HPDE6-E6E7 (cell line): Measurements from ENCODE around the gene PCDHA2.
"Not testable (repeated sequence)": the region's sequence is repeated elsewhere in the genome, so short reads cannot be mapped to it uniquely, and the experiment has no call there.

ENCODE experiments used
- DNase-seq: peaks from one replicate; pipeline ENCODE4 v3.0.0; 2011; ENCODE audit warnings: missing footprints; ENCODE audit errors: extremely low spot score

Gene PCDHA2

DNA sequence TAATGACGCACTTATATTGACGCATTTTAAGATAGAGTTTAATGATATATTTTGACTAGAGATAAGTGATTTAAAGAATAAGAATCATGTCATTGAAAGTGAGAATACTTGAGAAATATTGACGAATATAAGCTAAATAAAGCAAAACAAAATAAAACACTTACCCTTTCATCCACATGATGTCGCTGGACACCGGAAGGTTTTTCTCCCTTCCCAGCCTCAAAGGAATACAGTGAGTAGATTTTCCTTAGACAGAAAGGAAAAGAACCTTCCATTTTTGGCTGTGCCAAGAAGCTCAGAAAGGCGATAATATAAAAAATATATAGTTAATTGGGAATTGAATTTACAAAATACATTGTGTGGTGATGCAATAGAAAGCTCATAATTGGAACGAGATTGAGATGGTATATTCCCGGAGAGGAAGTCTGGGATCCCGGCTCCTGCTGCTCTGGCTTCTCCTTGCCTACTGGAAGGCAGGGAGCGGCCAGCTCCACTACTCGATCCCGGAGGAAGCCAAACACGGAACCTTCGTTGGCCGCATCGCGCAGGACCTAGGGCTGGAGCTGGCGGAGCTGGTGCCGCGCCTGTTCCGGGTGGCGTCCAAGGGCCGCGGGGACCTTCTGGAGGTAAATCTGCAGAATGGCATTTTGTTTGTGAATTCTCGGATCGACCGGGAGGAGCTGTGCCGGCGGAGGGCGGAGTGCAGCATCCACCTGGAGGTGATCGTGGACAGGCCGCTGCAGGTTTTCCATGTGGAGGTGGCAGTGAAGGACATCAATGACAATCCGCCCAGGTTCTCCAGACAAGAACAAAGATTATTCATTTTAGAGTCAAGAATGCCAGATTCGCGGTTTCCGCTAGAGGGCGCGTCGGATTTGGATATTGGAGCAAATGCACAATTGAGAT is 27.0 kb downstream of the PCDHA2 start, which contains the start of gene PCDHA5:
Gene PCDHA5 (plus strand): TSS at position 239 of the 906 bp plus-strand sequence.
- DNase-seq: no peak

DNA sequence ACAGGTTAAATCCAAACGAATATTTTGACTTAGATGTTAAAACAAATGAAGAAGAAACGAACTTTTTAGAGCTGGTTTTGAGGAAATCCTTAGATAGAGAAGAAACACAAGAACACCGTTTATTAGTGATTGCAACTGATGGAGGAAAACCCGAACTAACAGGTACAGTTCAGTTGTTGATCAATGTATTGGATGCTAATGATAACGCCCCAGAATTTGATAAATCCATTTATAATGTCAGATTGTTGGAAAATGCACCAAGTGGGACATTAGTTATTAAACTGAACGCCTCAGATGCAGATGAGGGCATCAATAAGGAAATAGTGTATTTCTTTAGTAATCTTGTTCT is 27.6 kb downstream of the PCDHA2 start:
- no peak for DNase-seq

DNA sequence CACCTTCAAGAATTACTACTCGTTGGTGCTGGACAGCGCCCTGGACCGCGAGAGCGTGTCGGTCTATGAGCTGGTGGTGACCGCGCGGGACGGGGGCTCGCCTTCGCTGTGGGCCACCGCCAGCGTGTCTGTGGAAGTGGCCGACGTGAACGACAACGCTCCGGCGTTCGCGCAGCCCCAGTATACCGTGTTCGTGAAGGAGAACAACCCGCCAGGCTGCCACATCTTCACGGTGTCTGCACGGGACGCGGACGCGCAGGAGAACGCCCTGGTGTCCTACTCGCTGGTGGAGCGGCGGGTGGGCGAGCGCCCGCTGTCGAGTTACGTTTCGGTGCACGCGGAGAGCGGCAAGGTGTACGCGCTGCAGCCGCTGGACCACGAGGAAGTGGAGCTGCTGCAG is 28.3 kb downstream of the PCDHA2 start:
- DNase-seq: not testable (repeated sequence)

DNA sequence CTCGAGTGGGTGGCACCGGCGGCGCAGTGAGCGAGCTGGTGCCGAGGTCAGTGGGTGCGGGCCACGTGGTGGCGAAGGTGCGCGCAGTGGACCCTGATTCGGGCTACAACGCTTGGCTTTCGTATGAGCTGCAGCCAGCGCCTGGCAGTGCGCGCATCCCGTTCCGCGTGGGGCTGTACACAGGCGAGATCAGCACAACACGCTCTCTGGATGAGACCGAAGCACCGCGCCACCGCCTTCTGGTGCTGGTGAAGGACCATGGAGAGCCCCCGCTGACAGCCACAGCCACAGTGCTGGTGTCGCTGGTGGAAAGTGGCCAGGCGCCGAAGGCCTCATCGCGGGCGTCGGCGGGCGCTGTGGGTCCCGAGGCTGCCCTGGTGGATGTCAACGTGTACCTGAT is 28.8 kb downstream of the PCDHA2 start:
- no peak for DNase-seq

DNA sequence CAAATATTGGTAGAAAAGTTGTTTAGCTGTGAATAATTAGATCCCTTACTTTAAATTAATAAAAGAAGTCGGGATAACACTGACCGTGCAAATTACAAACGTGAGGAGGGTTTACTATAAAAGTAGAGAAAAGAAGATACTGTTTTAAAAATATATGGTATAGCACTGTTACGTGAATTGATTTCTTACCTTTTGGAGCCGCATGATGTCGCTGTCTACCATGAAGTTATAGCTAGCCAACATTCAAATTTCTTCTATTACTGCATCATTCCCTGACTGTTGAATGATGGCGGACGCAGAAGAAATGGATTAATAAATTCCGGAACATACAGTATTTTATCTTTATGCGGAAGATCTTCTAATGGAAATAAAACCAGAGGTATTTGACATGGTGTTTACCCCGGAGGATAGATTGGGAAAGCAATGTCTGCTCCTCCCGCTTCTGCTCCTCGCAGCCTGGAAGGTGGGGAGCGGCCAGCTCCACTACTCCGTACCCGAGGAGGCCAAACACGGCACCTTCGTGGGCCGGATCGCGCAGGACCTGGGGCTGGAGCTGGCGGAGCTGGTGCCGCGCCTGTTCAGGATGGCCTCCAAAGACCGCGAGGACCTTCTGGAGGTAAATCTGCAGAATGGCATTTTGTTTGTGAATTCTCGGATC is 33.2 kb downstream of the PCDHA2 start, which contains the start of gene PCDHA6:
Gene PCDHA6 (plus strand): TSS at position 257 of the 658 bp plus-strand sequence. CDS start 132 bp downstream, at position 389.
- DNase-seq: no peak

DNA sequence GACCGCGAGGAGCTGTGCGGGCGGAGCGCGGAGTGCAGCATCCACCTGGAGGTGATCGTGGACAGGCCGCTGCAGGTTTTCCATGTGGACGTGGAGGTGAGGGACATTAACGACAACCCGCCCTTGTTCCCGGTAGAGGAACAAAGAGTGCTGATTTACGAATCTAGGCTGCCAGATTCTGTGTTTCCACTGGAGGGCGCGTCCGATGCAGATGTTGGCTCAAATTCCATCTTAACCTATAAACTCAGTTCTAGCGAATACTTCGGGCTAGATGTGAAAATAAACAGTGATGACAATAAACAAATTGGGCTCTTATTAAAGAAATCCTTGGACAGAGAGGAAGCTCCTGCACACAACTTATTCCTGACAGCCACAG is 33.7 kb downstream of the PCDHA2 start:
- DNase-seq: no peak

DNA sequence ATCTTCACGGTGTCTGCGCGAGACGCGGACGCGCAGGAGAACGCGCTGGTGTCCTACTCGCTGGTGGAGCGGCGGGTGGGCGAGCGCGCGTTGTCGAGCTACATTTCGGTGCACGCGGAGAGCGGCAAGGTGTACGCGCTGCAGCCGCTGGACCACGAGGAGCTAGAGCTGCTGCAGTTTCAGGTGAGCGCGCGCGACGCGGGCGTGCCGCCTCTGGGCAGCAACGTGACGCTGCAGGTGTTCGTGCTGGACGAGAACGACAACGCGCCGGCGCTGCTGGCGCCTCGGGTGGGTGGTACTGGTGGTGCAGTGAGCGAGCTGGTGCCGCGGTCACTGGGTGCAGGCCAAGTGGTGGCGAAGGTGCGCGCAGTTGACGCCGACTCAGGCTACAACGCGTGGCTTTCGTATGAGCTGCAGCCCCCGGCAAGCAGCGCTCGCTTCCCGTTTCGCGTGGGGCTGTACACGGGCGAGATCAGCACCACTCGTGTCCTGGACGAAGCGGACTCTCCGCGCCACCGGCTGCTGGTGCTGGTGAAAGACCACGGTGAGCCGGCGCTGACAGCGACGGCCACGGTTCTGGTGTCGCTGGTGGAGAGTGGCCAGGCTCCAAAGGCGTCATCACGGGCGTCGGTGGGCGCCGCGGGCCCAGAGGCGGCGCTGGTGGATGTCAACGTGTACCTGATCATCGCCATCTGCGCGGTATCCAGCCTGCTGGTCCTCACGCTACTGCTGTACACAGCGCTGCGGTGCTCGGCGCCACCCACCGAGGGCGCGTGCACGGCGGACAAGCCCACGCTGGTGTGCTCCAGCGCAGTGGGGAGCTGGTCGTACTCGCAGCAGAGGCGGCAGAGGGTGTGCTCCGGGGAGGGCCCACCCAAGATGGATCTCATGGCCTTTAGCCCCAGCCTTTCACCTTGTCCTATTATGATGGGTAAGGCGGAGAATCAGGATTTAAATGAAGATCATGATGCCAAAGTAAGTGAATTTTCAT is 35.2 kb downstream of the PCDHA2 start:
- not testable (repeated sequence) for DNase-seq

DNA sequence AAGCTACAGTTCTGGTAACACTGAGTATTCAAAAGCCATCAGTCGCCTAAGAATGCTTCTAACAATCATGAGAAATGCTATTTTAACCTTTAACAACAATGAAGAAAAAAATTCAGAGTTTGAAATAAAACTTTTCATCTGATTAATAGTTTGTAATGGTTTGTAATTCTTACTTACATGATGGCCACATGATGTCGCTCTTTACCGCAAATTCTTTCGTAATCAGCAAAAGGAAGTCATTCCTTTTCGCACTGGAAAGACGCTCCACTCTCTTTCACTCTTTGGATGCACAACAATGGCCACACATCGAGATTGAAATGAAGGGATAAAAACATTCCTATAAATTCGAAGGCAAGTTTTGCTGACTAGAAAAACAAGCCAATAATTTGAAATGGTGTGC is 39.3 kb downstream of the PCDHA2 start, which contains the start of gene PCDHA7:
Gene PCDHA7 (plus strand): TSS at position 277 of the 400 bp plus-strand sequence. CDS start 115 bp downstream, at position 392.
- DNase-seq: no peak

DNA sequence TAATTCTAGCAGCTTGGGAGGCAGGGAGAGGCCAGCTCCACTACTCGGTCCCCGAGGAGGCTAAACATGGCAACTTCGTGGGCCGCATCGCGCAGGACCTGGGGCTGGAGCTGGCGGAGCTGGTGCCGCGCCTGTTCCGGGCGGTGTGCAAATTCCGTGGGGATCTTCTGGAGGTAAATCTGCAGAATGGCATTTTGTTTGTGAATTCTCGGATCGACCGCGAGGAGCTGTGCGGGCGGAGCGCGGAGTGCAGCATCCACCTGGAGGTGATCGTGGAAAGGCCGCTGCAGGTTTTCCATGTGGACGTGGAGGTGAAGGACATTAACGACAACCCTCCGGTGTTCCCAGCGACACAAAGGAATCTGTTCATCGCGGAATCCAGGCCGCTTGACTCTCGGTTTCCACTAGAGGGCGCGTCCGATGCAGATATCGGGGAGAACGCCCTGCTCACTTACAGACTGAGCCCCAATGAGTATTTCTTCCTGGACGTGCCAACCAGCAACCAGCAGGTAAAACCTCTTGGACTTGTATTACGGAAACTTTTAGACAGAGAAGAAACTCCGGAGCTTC is 39.9 kb downstream of the PCDHA2 start:
- DNase-seq: not testable (repeated sequence)

DNA sequence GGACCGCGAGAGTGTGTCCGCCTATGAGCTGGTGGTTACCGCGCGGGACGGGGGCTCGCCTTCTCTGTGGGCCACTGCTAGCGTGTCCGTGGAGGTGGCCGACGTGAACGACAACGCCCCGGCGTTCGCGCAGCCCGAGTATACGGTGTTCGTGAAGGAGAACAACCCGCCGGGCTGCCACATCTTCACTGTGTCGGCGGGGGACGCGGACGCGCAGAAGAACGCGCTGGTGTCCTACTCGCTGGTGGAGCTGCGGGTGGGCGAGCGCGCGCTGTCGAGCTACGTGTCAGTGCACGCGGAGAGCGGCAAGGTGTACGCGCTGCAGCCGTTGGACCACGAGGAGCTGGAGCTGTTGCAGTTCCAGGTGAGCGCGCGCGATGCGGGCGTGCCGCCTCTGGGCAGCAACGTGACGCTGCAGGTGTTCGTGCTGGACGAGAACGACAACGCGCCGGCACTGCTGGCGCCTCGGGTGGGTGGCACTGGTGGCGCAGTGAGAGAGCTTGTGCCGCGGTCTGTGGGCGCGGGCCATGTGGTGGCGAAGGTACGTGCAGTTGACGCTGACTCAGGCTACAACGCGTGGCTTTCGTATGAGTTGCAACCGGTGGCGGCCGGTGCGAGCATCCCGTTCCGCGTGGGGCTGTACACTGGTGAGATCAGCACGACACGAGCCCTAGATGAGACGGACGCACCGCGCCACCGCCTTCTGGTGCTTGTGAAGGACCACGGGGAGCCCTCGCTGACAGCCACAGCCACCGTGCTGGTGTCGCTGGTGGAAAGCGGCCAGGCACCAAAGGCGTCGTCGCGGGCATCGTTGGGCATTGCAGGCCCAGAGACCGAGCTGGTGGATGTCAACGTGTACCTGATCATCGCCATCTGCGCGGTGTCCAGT is 41.2 kb downstream of the PCDHA2 start:
- no peak for DNase-seq

DNA sequence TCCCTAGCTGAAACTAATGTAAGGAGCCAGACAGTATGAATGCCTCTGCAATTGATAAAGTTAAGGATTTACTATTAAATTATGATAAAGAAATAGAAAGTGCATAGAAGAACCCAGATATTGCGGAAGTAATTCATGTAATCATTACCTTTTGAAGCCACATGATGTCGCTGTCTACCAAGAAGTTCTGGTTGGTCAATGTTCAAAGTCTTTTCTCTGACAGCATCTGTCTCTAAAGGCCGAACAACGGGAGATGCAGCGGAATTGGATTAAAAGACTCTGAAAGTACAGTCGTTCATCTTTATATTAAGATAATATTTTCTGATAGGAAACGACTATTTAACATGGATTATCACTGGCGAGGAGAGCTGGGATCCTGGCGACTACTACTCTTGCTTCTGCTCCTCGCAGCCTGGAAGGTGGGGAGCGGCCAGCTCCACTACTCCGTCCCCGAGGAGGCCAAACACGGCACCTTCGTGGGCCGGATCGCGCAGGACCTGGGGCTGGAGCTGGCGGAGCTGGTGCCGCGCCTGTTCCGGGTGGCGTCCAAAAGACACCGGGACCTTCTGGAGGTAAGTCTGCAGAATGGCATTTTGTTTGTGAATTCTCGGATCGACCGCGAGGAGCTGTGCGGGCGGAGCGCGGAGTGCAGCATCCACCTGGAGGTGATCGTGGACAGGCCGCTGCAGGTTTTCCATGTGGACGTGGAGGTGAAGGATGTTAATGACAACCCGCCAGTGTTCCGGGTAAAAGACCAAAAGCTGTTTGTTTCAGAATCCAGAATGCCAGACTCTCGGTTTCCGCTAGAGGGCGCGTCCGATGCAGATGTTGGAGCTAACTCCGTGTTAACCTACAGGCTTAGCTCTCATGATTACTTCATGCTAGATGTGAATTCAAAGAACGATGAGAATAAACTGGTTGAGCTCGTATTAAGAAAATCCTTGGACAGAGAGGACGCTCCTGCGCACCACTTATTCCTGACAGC is 46.6 kb downstream of the PCDHA2 start, which contains the start of gene PCDHA8:
Gene PCDHA8 (plus strand): TSS at position 210 of the 985 bp plus-strand sequence. CDS start 135 bp downstream, at position 345.
- no peak for DNase-seq

DNA sequence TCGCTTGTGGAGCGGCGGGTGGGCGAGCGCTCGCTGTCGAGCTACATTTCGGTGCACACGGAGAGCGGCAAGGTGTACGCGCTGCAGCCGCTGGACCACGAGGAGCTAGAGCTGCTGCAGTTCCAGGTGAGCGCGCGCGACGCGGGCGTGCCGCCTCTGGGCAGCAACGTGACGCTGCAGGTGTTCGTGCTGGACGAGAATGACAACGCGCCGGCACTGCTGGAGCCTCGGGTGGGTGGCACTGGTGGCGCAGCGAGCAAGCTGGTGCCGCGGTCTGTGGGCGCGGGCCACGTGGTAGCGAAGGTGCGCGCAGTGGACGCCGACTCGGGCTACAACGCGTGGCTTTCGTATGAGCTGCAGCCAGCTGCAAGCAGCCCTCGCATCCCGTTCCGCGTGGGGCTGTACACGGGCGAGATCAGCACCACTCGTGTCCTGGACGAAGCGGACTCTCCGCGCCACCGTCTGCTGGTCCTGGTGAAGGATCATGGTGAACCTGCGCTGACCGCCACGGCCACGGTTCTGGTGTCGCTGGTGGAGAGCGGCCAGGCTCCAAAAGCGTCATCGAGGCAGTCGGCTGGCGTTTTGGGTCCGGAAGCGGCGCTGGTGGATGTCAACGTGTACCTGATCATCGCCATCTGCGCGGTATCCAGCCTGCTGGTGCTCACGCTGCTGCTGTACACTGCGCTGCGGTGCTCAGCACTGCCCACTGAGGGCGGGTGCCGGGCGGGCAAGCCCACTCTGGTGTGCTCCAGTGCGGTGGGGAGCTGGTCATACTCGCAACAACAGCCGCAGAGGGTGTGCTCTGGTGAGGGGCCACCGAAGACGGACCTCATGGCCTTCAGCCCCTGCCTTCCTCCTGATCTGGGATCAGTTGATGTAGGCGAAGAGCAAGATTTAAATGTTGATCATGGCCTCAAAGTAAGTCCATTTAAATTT is 48.4 kb downstream of the PCDHA2 start:
- no peak for DNase-seq
